Measurements from ENCODE around the gene GPA33.

GPA33 gene

GRCh38 chr1:167090314-167090942, at the start of gene GPA33:
Gene GPA33, minus strand, starts transcription at chr1:167090377. Its CDS starts 90 bp downstream, at chr1:167090287.
- peak; percentile 30 for DNase-seq

- no peak for DNase-seq
Observed at GRCh38 chr1:167138703-167139102, 48.5 kb upstream of the GPA33 start.

DNA sequence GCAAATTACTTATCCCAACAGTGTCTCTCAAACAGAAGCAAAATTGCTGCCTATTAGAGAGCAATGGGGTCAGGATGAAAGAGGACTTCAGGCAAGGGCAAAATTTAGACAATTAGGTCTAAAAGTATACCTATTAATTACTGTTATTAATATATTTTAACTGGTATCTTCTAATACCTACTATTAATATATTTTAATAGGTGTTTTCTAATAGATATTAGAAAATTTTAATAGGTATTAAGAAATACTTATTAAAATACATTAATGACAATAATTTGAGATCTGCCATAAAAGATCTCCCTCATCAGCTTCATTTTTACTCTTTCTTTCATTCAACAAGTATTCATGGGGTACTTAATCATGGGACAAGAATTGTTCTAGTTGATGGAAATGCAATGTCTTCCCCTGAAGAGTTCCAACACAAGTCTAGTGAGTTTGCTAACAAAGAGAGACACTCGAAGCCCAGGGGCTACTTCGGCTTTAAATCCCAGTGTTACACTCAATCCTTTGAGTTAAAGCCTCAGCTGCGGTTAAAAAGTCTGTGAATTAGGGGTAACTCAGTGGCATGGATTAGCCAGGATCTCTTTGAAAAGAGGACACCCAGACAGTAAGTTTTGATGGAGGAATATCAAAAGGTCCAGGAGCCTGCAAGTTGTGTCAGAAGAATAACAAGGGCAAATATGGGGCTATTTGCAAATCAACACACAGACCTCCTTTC, 47.8 kb upstream of the GPA33 start:
- no peak for DNase-seq

DNA sequence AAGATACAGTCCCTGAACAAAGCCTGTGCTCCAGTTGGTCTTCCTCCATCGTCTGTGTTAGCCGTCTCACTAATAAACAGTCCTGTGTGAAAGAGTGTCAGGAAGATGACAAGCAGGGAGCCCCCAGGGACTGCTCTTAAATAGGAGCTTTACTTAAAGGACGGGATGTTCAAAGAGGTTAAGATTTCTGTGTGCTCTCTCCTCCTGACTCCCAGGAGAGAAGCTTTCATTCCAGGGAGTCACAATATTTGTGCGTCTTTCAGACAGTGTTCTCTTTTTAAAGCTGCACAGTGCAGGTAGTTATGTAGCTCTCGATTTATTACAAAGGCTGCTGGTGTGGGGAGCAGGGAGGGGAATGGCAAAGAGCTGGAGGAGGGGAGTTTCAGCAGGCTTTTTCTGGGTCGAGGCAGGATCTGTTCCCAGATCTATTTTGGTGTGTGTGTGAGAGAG, 47.2 kb upstream of the GPA33 start:
- DNase-seq: no peak

DNA sequence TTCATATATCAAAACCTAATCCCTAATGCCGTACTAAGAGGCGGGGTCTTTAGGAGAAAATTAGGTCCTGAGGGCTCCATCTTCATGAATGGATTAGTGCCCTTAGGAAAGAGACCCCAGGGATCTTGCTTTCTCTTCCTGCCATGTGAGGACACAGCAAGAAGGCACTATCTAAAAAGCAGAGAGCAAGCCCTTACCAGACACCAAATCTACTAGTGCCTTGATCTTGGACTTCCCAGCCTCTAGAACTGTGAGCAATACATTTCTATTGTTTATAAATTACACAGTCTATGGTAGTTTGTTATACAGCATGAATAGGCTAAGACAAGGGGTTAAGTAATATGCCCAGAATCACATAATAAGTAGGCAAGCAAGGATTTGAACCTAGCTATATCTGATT, 46.6 kb upstream of the GPA33 start:
- DNase-seq: no peak

- DNase-seq: no peak
Observed at GRCh38 chr1:167136191-167136614, 46.0 kb upstream of the GPA33 start.

- DNase-seq: no peak
Observed at GRCh38 chr1:167135281-167135840, 45.2 kb upstream of the GPA33 start.

DNA sequence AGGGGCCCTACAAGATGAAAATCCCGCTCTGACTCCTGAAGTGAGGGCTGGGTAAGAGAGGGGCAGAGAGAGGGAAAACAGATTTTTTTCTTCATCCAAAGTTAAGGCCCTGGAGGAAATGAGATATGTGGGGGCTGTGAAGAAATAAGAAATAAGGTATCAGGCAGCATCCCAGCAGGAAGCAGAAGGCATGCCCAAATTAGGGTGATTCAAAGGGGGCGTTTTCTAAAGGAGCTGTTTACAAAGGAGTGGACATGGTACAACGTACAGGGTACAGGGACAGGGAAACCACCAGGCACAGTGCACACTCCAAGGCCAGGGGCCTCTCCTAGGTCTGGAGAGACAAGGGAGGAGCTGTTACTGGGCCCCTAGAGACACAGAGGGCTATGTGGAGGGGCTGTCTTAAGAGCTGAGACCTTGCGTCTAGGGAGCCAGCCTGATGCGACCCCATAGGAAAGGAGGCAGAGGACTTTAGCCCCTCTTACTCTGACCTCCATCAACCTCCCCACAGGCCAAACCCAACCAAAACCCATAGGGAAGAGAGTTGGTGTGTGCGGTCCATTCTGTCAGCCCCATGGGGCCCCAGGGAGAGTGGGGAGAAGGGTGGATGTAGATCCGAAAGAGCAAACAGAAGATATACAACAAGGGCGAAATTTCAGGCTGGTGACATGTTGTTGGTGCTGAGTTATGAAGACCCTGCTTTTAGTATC, 42.3 kb upstream of the GPA33 start:
- DNase-seq: no peak

DNA sequence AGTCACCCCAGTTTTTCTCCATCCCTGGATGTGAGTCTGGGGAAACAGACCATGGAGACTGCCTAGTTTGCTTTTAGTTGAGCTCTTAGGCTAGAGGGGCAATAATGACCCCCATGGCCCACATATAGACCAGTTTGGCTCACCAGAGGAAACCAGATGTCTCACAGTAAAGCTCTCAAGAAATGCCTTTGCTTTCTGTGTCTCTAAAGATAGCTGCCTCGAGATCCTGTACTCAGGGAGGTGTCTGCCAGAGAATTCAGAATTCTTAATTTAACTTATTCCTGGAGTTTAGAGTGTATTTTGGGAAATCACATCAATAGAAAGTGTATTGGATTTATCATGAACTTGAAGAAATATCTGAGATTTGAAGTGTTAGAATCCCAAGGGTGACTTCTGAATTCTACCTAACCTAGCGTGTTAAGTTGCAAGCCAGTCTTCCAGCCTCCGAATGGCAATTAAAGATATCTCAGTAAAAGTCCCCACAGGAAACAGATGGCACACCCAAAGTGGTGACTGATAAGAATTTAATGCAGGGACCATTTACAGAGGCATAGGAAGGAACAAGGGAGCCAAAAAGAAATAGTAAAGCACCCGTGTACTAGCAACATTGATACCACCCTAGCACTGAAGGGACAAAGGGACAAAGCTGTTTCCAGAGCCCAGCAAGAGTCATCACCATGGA, 40.8 kb upstream of the GPA33 start:
- no peak for DNase-seq

GRCh38 chr1:167128261-167129227, 38.4 kb upstream of the GPA33 start:
- no peak for DNase-seq

GRCh38 chr1:167127661-167128060, 37.5 kb upstream of the GPA33 start:
- no peak for DNase-seq

DNA sequence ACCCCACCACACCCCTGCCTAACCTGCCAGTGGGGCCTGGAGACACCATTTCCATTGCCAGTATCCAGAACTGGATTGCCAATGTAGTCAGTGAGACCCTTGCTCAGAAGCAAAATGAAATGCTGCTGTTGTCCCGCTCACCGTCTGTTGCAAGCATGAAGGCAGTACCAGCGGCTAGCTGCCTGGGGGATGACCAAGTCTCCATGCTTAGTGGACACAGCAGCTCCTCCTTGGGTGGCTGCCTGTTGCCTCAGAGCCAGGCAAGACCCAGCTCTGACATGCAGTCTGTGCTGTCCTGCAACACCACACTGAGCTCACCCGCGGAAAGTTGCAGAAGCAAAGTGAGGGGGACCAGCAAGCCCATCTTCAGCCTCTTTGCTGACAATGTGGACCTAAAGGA, 37.1 kb upstream of the GPA33 start:
- no peak for DNase-seq

DNA sequence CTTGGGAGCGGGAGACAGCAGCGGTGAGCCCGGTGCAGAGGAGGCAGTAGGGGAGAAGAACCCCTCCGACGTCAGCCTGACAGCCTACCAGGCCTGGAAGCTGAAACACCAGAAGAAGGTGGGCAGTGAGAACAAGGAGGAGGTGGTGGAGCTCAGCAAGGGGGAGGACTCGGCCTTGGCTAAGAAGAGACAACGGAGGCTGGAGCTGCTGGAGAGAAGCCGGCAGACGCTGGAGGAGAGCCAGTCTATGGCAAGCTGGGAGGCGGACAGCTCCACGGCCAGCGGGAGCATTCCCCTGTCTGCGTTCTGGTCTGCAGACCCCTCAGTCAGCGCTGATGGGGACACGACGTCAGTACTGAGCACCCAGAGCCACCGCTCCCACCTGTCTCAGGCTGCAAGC, 36.6 kb upstream of the GPA33 start:
- DNase-seq: no peak

- no peak for DNase-seq
Observed at GRCh38 chr1:167126317-167126716, 36.1 kb upstream of the GPA33 start.

- DNase-seq: no peak
Observed at GRCh38 chr1:167122568-167122967, 32.4 kb upstream of the GPA33 start.

DNA sequence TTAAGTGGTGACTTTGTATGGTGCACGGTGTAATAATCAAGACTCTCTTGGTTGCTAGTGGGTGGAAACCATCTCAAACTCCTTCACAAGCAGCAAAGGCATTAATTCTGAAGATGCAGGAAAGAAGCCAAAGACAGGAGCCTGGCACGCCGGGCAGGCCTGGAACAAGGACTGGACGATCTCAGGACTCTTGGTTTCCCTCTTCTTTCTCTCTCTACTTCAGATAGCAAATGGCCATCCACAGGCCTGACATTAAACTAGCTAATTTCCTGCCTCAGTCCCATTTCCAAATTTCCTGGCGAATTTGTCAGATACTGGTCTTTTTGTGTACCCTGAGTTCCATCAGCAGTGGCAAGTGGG, 31.9 kb upstream of the GPA33 start:
- no peak for DNase-seq

DNA sequence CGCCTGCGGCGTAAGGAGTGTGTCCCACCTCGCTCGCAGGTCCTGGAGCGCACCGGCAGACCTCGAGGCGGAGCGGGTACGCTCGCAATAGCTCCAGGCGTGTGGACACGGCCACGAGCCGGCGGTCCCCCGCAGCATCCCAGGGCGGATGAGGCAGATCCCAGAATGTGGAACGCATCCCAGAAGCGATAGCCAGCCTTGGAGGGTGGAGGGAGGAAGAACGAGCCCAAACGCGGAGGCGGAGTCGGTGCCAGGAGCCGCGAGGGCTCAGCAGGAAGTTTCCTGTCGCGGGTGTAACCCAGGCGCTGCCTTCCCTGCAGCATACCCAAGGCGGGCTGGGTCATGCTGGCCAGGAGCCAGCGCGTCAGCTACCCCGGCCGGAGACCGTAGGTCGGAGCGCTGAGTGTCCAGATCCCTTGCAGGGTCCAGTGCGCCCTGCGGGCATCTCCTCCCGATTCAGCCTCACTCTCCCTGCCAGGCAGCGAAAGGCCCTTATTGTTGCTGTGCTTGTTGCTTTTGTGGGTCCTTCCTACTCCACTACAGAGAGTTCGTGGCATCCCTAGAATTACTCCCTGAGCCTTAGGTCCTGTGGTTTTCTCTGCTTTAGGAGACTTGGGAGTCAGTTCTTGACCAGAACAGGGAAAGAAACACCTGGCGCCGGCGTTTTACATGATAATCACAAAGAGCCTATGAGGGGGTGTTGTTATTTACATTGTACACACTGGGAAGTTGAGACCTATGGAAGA, 31.4 kb upstream of the GPA33 start:
- DNase-seq: peak; percentile 34

- DNase-seq: no peak
Observed at GRCh38 chr1:167120899-167121298, 30.7 kb upstream of the GPA33 start.

GRCh38 chr1:167119696-167120095, 29.5 kb upstream of the GPA33 start:
- no peak for DNase-seq

- no peak for DNase-seq
Observed at GRCh38 chr1:167118188-167118587, 28.0 kb upstream of the GPA33 start.

DNA sequence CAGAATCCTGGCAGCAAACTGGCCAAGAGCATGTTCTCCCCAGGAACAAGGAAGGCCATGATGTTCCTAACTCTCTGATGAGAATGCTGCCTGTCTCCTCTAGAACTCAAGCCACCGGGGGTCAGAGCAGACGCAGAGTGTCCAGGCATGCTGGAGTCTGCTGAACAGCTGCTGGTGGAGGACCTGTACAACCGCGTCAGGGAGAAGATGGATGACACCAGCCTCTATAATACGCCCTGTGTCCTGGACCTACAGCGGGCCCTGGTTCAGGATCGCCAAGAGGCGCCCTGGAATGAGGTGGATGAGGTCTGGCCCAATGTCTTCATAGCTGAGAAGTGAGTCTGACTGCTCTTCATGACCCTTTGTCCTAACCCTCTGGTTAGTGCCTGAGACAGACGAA, 27.0 kb upstream of the GPA33 start:
- DNase-seq: no peak
